ENCODE data around the gene EIF3J. TPM values are rescaled to one million over a fixed set of nuclear protein-coding genes. Genes with fewer than 3 reads are reported as not detected.

The EIF3J gene
- total RNA-seq, 1 experiment from 2014 or later: 129 TPM

DNA sequence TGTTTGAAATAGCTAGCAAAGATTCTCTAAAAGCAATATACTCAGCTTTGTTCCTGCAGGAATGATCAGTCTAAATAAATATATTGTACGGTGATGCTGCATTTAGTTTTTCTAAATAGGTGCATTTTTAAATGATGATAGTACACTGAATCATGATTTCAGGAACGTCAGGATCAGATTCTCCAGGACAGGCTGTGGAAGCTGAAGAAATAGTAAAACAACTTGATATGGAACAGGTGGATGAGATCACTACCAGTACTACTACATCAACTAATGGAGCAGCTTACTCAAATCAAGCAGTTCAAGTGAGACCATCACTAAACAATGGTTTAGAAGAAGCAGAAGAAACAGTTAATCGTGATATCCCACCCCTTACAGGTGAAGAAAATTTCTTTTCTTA is 46.3 kb upstream of the EIF3J start:
- H3K9ac ChIP-seq (ENCODE audit: extremely low read depth, insufficient read length, low read length): no peak overlapping the region
- H3K27ac Mint-ChIP-seq: no peak overlapping the region
- no peak overlapping the region for H2AK5ac ChIP-seq (ENCODE audit: insufficient read length, low read length)
- H3K23ac ChIP-seq (ENCODE audit: insufficient read length, low read depth, low read length): no peak overlapping the region
- H3K27ac ChIP-seq (ENCODE audit: insufficient read length, low read depth, low read length): no peak overlapping the region
- no peaks in the 10 kb centered on the region for H3K4me1 Mint-ChIP-seq
- no peak overlapping the region for H2AFZ ChIP-seq (ENCODE audit: low read length)
- no peaks in the 10 kb centered on the region for H3K27me3 Mint-ChIP-seq (ENCODE audit: low read depth)
- H3K4me3 Mint-ChIP-seq: no peak overlapping the region
- no peak overlapping the region for H3K56ac ChIP-seq (ENCODE audit: insufficient read length, low read depth, low read length)
- H3K14ac ChIP-seq (ENCODE audit: insufficient read depth, low read length): no peak overlapping the region
- H4K20me1 ChIP-seq (ENCODE audit: control insufficient read depth, insufficient read depth, insufficient read length): no peaks in the 10 kb centered on the region
- WGBS (ENCODE audit: extremely low coverage, insufficient read length, low lambda C conversion rate): no CpG with 5 or more reads among the region's 3 CpGs
- H3K18ac ChIP-seq (ENCODE audit: insufficient read length, low read depth, low read length): no peak overlapping the region
- H2BK12ac ChIP-seq (ENCODE audit: insufficient read length, low read depth, low read length): no peak overlapping the region
- no peaks in the 10 kb centered on the region for H3K79me2 ChIP-seq (ENCODE audit: insufficient read depth, low read length)
- no peak overlapping the region for H2BK20ac ChIP-seq (ENCODE audit: low read depth, low read length, poor library complexity, severe bottlenecking)
- H3T11ph ChIP-seq (ENCODE audit: low read length): no peak overlapping the region
- H3K9me3 ChIP-seq (ENCODE audit: control insufficient read depth, low read depth, low read length): no peaks in the 10 kb centered on the region
- no peak for DNase-seq
- H3K4ac ChIP-seq (ENCODE audit: low read depth, low read length): no peak overlapping the region
- H3K79me1 ChIP-seq (ENCODE audit: insufficient read depth, low read depth, low read length, poor library complexity, severe bottlenecking): no peaks in the 10 kb centered on the region
- H3K27me3 ChIP-seq (ENCODE audit: insufficient read depth, low read length): no peaks in the 10 kb centered on the region
- H4K91ac ChIP-seq (ENCODE audit: insufficient read length, low read depth, low read length): no peak overlapping the region
- no peak overlapping the region for H3K4me2 ChIP-seq (ENCODE audit: insufficient read depth, insufficient read length, low read length)
- TF ChIP-seq, protein P1, sequence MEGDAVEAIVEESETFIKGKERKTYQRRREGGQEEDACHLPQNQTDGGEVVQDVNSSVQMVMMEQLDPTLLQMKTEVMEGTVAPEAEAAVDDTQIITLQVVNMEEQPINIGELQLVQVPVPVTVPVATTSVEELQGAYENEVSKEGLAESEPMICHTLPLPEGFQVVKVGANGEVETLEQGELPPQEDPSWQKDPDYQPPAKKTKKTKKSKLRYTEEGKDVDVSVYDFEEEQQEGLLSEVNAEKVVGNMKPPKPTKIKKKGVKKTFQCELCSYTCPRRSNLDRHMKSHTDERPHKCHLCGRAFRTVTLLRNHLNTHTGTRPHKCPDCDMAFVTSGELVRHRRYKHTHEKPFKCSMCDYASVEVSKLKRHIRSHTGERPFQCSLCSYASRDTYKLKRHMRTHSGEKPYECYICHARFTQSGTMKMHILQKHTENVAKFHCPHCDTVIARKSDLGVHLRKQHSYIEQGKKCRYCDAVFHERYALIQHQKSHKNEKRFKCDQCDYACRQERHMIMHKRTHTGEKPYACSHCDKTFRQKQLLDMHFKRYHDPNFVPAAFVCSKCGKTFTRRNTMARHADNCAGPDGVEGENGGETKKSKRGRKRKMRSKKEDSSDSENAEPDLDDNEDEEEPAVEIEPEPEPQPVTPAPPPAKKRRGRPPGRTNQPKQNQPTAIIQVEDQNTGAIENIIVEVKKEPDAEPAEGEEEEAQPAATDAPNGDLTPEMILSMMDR (conservative IDR thresholded peaks at IDR 0.05): no peak
- no peak overlapping the region for H4K5ac ChIP-seq (ENCODE audit: insufficient read length, low read depth, low read length)
- no peak overlapping the region for H2BK120ac ChIP-seq (ENCODE audit: low read depth, low read length, poor library complexity, severe bottlenecking)
- H3K23me2 ChIP-seq (ENCODE audit: insufficient read length, low read depth, low read length, poor library complexity, severe bottlenecking): no peaks in the 10 kb centered on the region
- H3K36me3 Mint-ChIP-seq (ENCODE audit: insufficient read depth in 1 of 3, low read depth in 3 of 3): peaks cover 12 to 63% (median 53%) of the 10 kb centered on the region in 3 experiments; a peak in 6 of 7 replicates
- no peaks in the 10 kb centered on the region for H3K9me3 Mint-ChIP-seq
- H3K4me1 ChIP-seq (ENCODE audit: insufficient read depth, low read length): no peaks in the 10 kb centered on the region
- no peak overlapping the region for H4K8ac ChIP-seq (replicated peaks; ENCODE audit: insufficient read length, low read depth, low read length)
- no peak overlapping the region for H2BK15ac ChIP-seq (ENCODE audit: low read depth, low read length)
- H2BK5ac ChIP-seq (ENCODE audit: insufficient read length, low read length): no peak overlapping the region
